Mucosa of descending colon (tissue), 3 donors: Measurements from ENCODE around the gene PDC. TPM values are rescaled to one million over a fixed set of nuclear protein-coding genes. Genes with fewer than 3 reads are reported as not detected.

Experiments
- ATAC-seq: fragments of 200-7000 bp; cut with Tn5 transposase; one replicate; pipeline ENCODE4 v1.9.1; 2020; ENCODE audit warnings: mild to moderate bottlenecking, moderate library complexity
- DNase-seq, 3 donors: peaks; one replicate each; pipeline ENCODE4 v3.0.0-alpha.2; 2020
- H3K36me3 ChIP-seq: fragments of 200-600 bp; one replicate; pipeline ENCODE4 v1.8.0; 2021; ENCODE audit warnings: low read depth, mild to moderate bottlenecking
- H3K4me1 ChIP-seq: fragments of 200-600 bp; one replicate; pipeline ENCODE4 v1.8.0; 2021; ENCODE audit warnings: low read depth, mild to moderate bottlenecking
- H3K4me3 ChIP-seq: fragments of 200-600 bp; one replicate; pipeline ENCODE4 v1.8.0; 2021; ENCODE audit warnings: mild to moderate bottlenecking
- H3K9me3 ChIP-seq: fragments of 200-600 bp; one replicate; pipeline ENCODE4 v1.8.0; 2021; ENCODE audit warnings: mild to moderate bottlenecking
- CTCF ChIP-seq: fragments of 200-600 bp; IDR thresholded peaks from one replicate; pipeline ENCODE4 v1.8.0; 2022; ENCODE audit warnings: antibody characterized with exemption, mild to moderate bottlenecking
- intact Hi-C, 2 donors: fragments of 100-400 bp; cut with DNase I in 1 of 2; cut with micrococcal nuclease in 1 of 2; formaldehyde crosslinking; loops; one replicate each; pipeline versions ENCODE4 v1.11.0 to v1.11.1; 2022; cut with DNase I, micrococcal nuclease
- total RNA-seq, 3 donors: library from RNA; stranded (reverse); fragmentation: NEBNext Ultra II Directional in 2 of 3; extraction: Animal tissue kit (Norgen Biotek cat#: 25700) in 2 of 3; gene quantifications; one replicate each; pipeline versions ENCODE4 v1.2.1 to v1.2.4, GENCODE V29; 2021 to 2023
- donor health status: DM: no; HTN: no; CAD: no; lungs with moderate emphysema.
- donor health status: DM: no; HTN: no; CAD: no.
- donor health status: DM: no; HTN: yes; CAD: no.

PDC gene
- total RNA-seq, 3 donors from 2014 or later: not detected

- no peak for DNase-seq
- no peak for TF ChIP-seq CTCF
- no peak for ATAC-seq
- no peaks in the 10 kb centered on the region for H3K36me3 ChIP-seq
- H3K4me1 ChIP-seq: no peaks in the 10 kb centered on the region
- H3K9me3 ChIP-seq: no peaks in the 10 kb centered on the region
- intact Hi-C loops: no loop called here
- no peak overlapping the region for H3K4me3 ChIP-seq
Observed at GRCh38 chr1:186492531-186493291, 31.8 kb upstream of the PDC start.

- H3K4me1 ChIP-seq: no peaks in the 10 kb centered on the region
- H3K9me3 ChIP-seq: no peaks in the 10 kb centered on the region
- intact Hi-C loops: no loop called here
- H3K4me3 ChIP-seq: no peak overlapping the region
- ATAC-seq: no peak
- no peak for DNase-seq
- TF ChIP-seq CTCF: no peak
- H3K36me3 ChIP-seq: no peaks in the 10 kb centered on the region
Observed at GRCh38 chr1:186491336-186491735, 30.4 kb upstream of the PDC start.

GRCh38 chr1:186487163-186487562 lies 26.2 kb upstream of the PDC start:
- no peak for TF ChIP-seq CTCF
- no peak overlapping the region for H3K4me3 ChIP-seq
- H3K4me1 ChIP-seq: no peaks in the 10 kb centered on the region
- intact Hi-C loops: loop anchor here in 1 of 2 donors (10.0 kb wide), 1 partner anchor 498 kb away; no protein-coding TSS in a partner anchor
- ATAC-seq (no peak), DNase-seq (no peak)
- H3K36me3 ChIP-seq: no peaks in the 10 kb centered on the region
- H3K9me3 ChIP-seq: no peaks in the 10 kb centered on the region

- intact Hi-C loops: loop anchor here in 1 of 2 donors (10.0 kb wide), 1 partner anchor 499 kb away; no protein-coding TSS in a partner anchor
Observed at GRCh38 chr1:186486061-186486460, 25.1 kb upstream of the PDC start.

GRCh38 chr1:186483561-186483960 lies 22.6 kb upstream of the PDC start:
- ATAC-seq: no peak
- no peaks in the 10 kb centered on the region for H3K4me1 ChIP-seq
- no peak for TF ChIP-seq CTCF
- H3K4me3 ChIP-seq: no peak overlapping the region
- no peaks in the 10 kb centered on the region for H3K9me3 ChIP-seq
- intact Hi-C loops: loop anchor here in 1 of 2 donors (10.0 kb wide), 1 partner anchor 501 kb away; no protein-coding TSS in a partner anchor
- DNase-seq: no peak
- H3K36me3 ChIP-seq: no peaks in the 10 kb centered on the region

More at GRCh38 chr1:186486061-186486460, 25.1 kb upstream of the PDC start:
- H3K9me3 ChIP-seq: no peaks in the 10 kb centered on the region
- DNase-seq (no peak), ATAC-seq (no peak)
- no peaks in the 10 kb centered on the region for H3K4me1 ChIP-seq
- H3K4me3 ChIP-seq: no peak overlapping the region
- TF ChIP-seq CTCF: no peak
- no peaks in the 10 kb centered on the region for H3K36me3 ChIP-seq
